SK-N-SH (cell line): ENCODE results near the gene MTUS2.

ENCODE experiments used
- CTCF ChIP-seq: fragments of 200-600 bp; sonication (generic); IDR thresholded peaks from 2 replicates; pipeline ENCODE4 v1.6.1; 2017; ENCODE audit warnings: antibody characterized with exemption, mild to moderate bottlenecking, moderate library complexity
- EP300 ChIP-seq, 2 experiments: IDR thresholded peaks; 2 replicates each; pipeline versions ENCODE4 v1.4.0 to v1.6.1; 2012; ENCODE audit warnings: borderline replicate concordance in 1 of 2, low read depth in 1 of 2, low read length in 1 of 2
- MXI1 ChIP-seq: IDR thresholded peaks from 2 replicates; pipeline ENCODE4 v1.6.1; 2012; ENCODE audit warnings: mild to moderate bottlenecking, low read depth, low read length, improper control_type of control experiment
- POLR2AphosphoS5 ChIP-seq: IDR thresholded peaks from 2 replicates; pipeline ENCODE4 v1.6.1; 2012; ENCODE audit warnings: low read depth, low read length
- USF1 ChIP-seq: IDR thresholded peaks from 2 replicates; pipeline ENCODE4 v1.4.0; 2012; ENCODE audit warnings: low read depth, borderline replicate concordance

- TF ChIP-seq MXI1 (no peak), CTCF (no peak), POLR2AphosphoS5 (no peak), EP300 (IDR thresholded peaks at IDR 0.05; ENCODE audit: borderline replicate concordance in 1 of 2, low read depth in 1 of 2, low read length in 1 of 2) (no peak), USF1 (no peak)
Measured at GRCh38 chr13:28964052-28964451, 143.9 kb downstream of the MTUS2 start.
